ENCODE measurements around the gene SPACA6. TPM values are rescaled to one million over a fixed set of nuclear protein-coding genes. Genes with fewer than 3 reads are reported as not detected.

SPACA6 gene
- total RNA-seq, 2 donors from 2014 or later: 3.7 to 6.4 TPM

GRCh38 chr19:51716925-51717324 is 23.8 kb downstream of the SPACA6 start:
- peaks cover 3 to 8% of the 10 kb centered on the region in 2 donors for H3K27me3 ChIP-seq
- no peaks in the 10 kb centered on the region for H3K36me3 ChIP-seq
- TF ChIP-seq CTCF (IDR thresholded peaks at IDR 0.05): no peak
- H3K9me3 ChIP-seq: no peaks in the 10 kb centered on the region
- no peak for DNase-seq (ENCODE audit: low spot score)
- no peak overlapping the region for H3K27ac ChIP-seq
- peaks cover 0 to 11% of the 10 kb centered on the region in 2 donors for H3K4me1 ChIP-seq
- H3K4me3 ChIP-seq: no peak overlapping the region

GRCh38 chr19:51719251-51719988 is 26.3 kb downstream of the SPACA6 start:
- Histone ChIP-seq H3K27ac (no peak overlapping the region), H3K9me3 (no peaks in the 10 kb centered on the region), H3K36me3 (no peaks in the 10 kb centered on the region), H3K27me3 (peaks cover 4 to 8% of the 10 kb centered on the region in 2 donors), H3K4me1 (peaks cover 0 to 15% of the 10 kb centered on the region in 2 donors), H3K4me3 (peak overlapping the region in 1 of 2 donors; percentile 36)
- no peak for TF ChIP-seq CTCF (IDR thresholded peaks at IDR 0.05)
- DNase-seq (ENCODE audit: low spot score): no peak

- H3K4me3 ChIP-seq: no peak overlapping the region
- no peaks in the 10 kb centered on the region for H3K36me3 ChIP-seq
- peaks cover 0 to 15% of the 10 kb centered on the region in 2 donors for H3K4me1 ChIP-seq
- DNase-seq (ENCODE audit: low spot score): no peak
- TF ChIP-seq CTCF (IDR thresholded peaks at IDR 0.05): no peak
- peaks cover 8 to 9% of the 10 kb centered on the region in 2 donors for H3K27me3 ChIP-seq
- H3K27ac ChIP-seq: no peak overlapping the region
- no peaks in the 10 kb centered on the region for H3K9me3 ChIP-seq
Observed at GRCh38 chr19:51721905-51722304, 28.8 kb downstream of the SPACA6 start.

GRCh38 chr19:51722492-51722891 is 29.4 kb downstream of the SPACA6 start:
- TF ChIP-seq CTCF (IDR thresholded peaks at IDR 0.05): no peak
- H3K4me3 ChIP-seq: no peak overlapping the region
- H3K27me3 ChIP-seq: peaks cover 8 to 9% of the 10 kb centered on the region in 2 donors
- DNase-seq (ENCODE audit: low spot score): no peak
- no peak overlapping the region for H3K27ac ChIP-seq
- H3K36me3 ChIP-seq: no peaks in the 10 kb centered on the region
- H3K9me3 ChIP-seq: no peaks in the 10 kb centered on the region
- peaks cover 0 to 15% of the 10 kb centered on the region in 2 donors for H3K4me1 ChIP-seq

- H3K27me3 ChIP-seq: peaks cover 1 to 9% of the 10 kb centered on the region in 2 donors
Observed at GRCh38 chr19:51724543-51724942, 31.4 kb downstream of the SPACA6 start.

More at GRCh38 chr19:51724543-51724942, 31.4 kb downstream of the SPACA6 start:
- peak; percentile 63 for DNase-seq (ENCODE audit: low spot score)
- Histone ChIP-seq H3K4me3 (no peak overlapping the region), H3K36me3 (no peaks in the 10 kb centered on the region), H3K4me1 (peaks cover 0 to 7% of the 10 kb centered on the region in 2 donors), H3K27ac (no peak overlapping the region), H3K9me3 (no peaks in the 10 kb centered on the region)
- no peak for TF ChIP-seq CTCF (IDR thresholded peaks at IDR 0.05)
